SK-N-SH treated with all-trans-retinoic acid at 6 μM for 48 hours (cell line): ENCODE results near the gene SLC2A6.

Source experiments
- ARNTL ChIP-seq: fragments of 450-650 bp; formaldehyde crosslinking; IDR thresholded peaks from 2 replicates; pipeline ENCODE4 v1.5.0; 2020; ENCODE audit warnings: low read depth, mild to moderate bottlenecking, moderate library complexity, borderline replicate concordance
- ESRRG ChIP-seq: fragments of 250-450 bp; sonication (Bioruptor Pico); IDR thresholded peaks from 2 replicates; pipeline ENCODE4 v1.6.1; 2021; ENCODE audit warnings: mild to moderate bottlenecking
- RARB ChIP-seq: fragments of 250-450 bp; sonication (Bioruptor Pico); IDR thresholded peaks from 2 replicates; pipeline ENCODE4 v1.8.0; 2021; ENCODE audit warnings: mild to moderate bottlenecking, moderate library complexity
- SNAI2 ChIP-seq: fragments of 250-450 bp; sonication (Bioruptor Pico); IDR thresholded peaks from 2 replicates; pipeline ENCODE4 v1.5.0; 2020; ENCODE audit warnings: mild to moderate bottlenecking, moderate library complexity
- TOX ChIP-seq: fragments of 250-450 bp; sonication (Bioruptor Pico); IDR thresholded peaks from 2 replicates; pipeline ENCODE4 v1.8.0; 2021; ENCODE audit warnings: mild to moderate bottlenecking, moderate library complexity, borderline replicate concordance
- ZFP30 ChIP-seq: fragments of 450-650 bp; formaldehyde crosslinking; IDR thresholded peaks from 2 replicates; pipeline ENCODE4 v1.5.0; 2022; ENCODE audit warnings: mild to moderate bottlenecking, moderate library complexity
- ZNF8 ChIP-seq: fragments of 450-650 bp; formaldehyde crosslinking; IDR thresholded peaks from 2 replicates; pipeline ENCODE4 v1.5.0; 2020; ENCODE audit warnings: mild to moderate bottlenecking, moderate library complexity
- TF ChIP-seq, protein P1 (sequence below): fragments of 250-450 bp; sonication (Bioruptor Pico); IDR thresholded peaks from 2 replicates; pipeline ENCODE4 v1.5.1; 2020; ENCODE audit warnings: low read depth, mild to moderate bottlenecking, moderate library complexity
- TF ChIP-seq, protein P2 (sequence below): fragments of 250-450 bp; sonication (Bioruptor Pico); IDR thresholded peaks from 2 replicates; pipeline ENCODE4 v1.8.0; 2020; ENCODE audit warnings: mild to moderate bottlenecking, moderate library complexity, borderline replicate concordance

DNA sequence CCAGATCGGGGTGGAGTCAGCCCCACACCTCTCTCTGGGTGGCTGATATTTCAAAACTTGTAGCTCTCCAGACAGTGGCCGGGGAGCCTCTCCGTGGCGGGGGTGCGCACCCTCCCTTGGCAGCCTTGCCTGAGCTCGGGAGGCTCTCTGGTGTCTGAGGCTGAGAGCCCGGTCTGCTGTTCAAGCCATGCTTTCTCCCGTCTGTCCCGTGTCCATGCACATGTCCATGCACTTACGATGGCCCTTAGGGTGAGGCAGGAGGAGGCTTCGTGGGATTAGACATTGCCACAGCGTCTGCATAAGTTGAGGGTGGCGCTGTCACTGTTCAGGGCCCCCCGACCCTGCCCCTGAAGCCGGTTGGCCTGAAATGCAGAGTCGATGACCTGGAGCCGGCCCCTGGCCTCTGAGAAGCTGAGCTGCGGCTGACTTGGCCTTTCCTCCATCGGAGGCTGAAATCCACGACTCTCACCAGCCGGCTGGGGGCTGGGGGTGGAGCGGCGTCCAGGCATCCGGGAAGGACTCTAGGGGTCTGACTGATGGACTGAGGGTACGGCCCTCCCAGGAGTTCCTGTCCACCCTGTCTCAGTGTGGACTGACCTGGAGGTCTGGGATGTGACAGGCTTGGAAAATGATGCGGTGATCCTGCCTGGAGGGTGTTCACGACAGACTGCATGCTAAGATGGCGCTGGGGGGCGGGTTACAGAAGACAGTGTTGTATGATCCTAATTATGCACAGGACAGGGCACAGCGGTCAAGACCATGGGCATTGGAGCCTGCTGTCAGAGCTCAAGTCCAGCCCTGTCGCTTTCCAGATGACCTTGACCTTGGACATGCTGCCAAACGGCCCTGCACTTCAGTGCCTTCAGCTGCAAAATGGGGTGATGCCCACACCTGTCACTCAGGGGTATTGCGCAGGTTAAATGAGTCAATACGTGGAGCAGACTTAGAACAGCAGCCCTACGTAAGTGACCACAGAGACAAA is 18.3 kb upstream of the SLC2A6 start:
- TF ChIP-seq, protein P1, sequence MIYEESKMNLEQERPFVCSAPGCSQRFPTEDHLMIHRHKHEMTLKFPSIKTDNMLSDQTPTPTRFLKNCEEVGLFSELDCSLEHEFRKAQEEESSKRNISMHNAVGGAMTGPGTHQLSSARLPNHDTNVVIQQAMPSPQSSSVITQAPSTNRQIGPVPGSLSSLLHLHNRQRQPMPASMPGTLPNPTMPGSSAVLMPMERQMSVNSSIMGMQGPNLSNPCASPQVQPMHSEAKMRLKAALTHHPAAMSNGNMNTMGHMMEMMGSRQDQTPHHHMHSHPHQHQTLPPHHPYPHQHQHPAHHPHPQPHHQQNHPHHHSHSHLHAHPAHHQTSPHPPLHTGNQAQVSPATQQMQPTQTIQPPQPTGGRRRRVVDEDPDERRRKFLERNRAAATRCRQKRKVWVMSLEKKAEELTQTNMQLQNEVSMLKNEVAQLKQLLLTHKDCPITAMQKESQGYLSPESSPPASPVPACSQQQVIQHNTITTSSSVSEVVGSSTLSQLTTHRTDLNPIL (CRISPR knock-in tag) = no peak
- TF ChIP-seq, protein P2, sequence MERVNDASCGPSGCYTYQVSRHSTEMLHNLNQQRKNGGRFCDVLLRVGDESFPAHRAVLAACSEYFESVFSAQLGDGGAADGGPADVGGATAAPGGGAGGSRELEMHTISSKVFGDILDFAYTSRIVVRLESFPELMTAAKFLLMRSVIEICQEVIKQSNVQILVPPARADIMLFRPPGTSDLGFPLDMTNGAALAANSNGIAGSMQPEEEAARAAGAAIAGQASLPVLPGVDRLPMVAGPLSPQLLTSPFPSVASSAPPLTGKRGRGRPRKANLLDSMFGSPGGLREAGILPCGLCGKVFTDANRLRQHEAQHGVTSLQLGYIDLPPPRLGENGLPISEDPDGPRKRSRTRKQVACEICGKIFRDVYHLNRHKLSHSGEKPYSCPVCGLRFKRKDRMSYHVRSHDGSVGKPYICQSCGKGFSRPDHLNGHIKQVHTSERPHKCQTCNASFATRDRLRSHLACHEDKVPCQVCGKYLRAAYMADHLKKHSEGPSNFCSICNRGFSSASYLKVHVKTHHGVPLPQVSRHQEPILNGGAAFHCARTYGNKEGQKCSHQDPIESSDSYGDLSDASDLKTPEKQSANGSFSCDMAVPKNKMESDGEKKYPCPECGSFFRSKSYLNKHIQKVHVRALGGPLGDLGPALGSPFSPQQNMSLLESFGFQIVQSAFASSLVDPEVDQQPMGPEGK (CRISPR knock-in tag) = no peak
- TF ChIP-seq SNAI2 (no peak), RARB (CRISPR knock-in tag) (no peak), ZFP30 (CRISPR knock-in tag) (no peak), ARNTL (no peak), TOX (CRISPR knock-in tag) (no peak), ZNF8 (CRISPR knock-in tag) (no peak), ESRRG (CRISPR knock-in tag) (no peak)
